OCI-LY1 (cell line): ENCODE measurements around the gene HNRNPF.

Experiments
- H2AFZ ChIP-seq: fragments of 200-600 bp; sonication (generic), shearing (Covaris generic); 2 replicates; pipeline ENCODE4 v1.6.0; 2014; ENCODE audit warnings: antibody characterized with exemption, mild to moderate bottlenecking, low read length
- H3F3A ChIP-seq: fragments of 200-600 bp; sonication (generic), shearing (Covaris generic); 2 replicates; pipeline ENCODE4 v1.6.0; 2014; ENCODE audit warnings: mild to moderate bottlenecking, antibody characterized with exemption, low read length, moderate library complexity; ENCODE audit not compliant: insufficient read depth
- H3K27ac ChIP-seq: fragments of 200-600 bp; sonication (generic); 2 replicates; pipeline ENCODE4 v1.5.1; 2014; ENCODE audit warnings: low read length, mixed run types, mild to moderate bottlenecking, low read depth; ENCODE audit not compliant: poor library complexity, severe bottlenecking
- H3K27me3 ChIP-seq: fragments of 200-600 bp; sonication (generic); 2 replicates; pipeline ENCODE4 v1.6.0; 2014; ENCODE audit warnings: antibody characterized with exemption, mild to moderate bottlenecking, low read length, moderate library complexity; ENCODE audit not compliant: insufficient read depth
- H3K36me3 ChIP-seq: fragments of 200-600 bp; sonication (generic); 2 replicates; pipeline ENCODE4 v1.6.1; 2014; ENCODE audit warnings: mild to moderate bottlenecking, antibody characterized with exemption, low read length, moderate library complexity, mixed read lengths; ENCODE audit not compliant: insufficient read depth
- H3K4me1 ChIP-seq: fragments of 200-600 bp; sonication (generic); 2 replicates; pipeline ENCODE4 v1.5.1; 2014; ENCODE audit warnings: mild to moderate bottlenecking, low read length, moderate library complexity; ENCODE audit not compliant: insufficient read depth, severe bottlenecking
- H3K4me2 ChIP-seq: fragments of 200-600 bp; sonication (generic), shearing (Covaris generic); 2 replicates; pipeline ENCODE4 v1.6.1; 2014; ENCODE audit warnings: low read length
- H3K4me3 ChIP-seq: fragments of 200-600 bp; sonication (generic); 2 replicates; pipeline ENCODE4 v1.5.1; 2014; ENCODE audit warnings: low read length, low read depth, mild to moderate bottlenecking, mixed read lengths; ENCODE audit not compliant: poor library complexity, severe bottlenecking
- H3K79me2 ChIP-seq: fragments of 200-600 bp; shearing (Covaris generic); 2 replicates; pipeline ENCODE4 v1.6.1; 2016; ENCODE audit warnings: mixed run types, low read length, mixed read lengths; ENCODE audit not compliant: insufficient read depth
- H3K9ac ChIP-seq: fragments of 200-600 bp; sonication (generic), shearing (Covaris generic); 2 replicates; pipeline ENCODE4 v1.6.1; 2014; ENCODE audit warnings: mild to moderate bottlenecking, low read length, mixed read lengths
- H3K9me2 ChIP-seq: fragments of 200-600 bp; sonication (generic), shearing (Covaris generic); 2 replicates; pipeline ENCODE4 v1.6.1; 2014; ENCODE audit warnings: low read depth, mild to moderate bottlenecking, low read length, mixed read lengths
- H3K9me3 ChIP-seq: fragments of 200-600 bp; shearing (Covaris generic); 2 replicates; pipeline ENCODE4 v1.6.1; 2014; ENCODE audit warnings: low read length, mixed read lengths
- H4K20me1 ChIP-seq: fragments of 200-600 bp; sonication (generic), shearing (Covaris generic); 2 replicates; pipeline ENCODE4 v1.6.0; 2016; ENCODE audit warnings: mild to moderate bottlenecking, low read length; ENCODE audit not compliant: insufficient read depth
- CTCF ChIP-seq: fragments of 200-600 bp; sonication (generic), shearing (Covaris generic); IDR thresholded peaks from 2 replicates; pipeline ENCODE4 v1.5.1; 2017; ENCODE audit warnings: mild to moderate bottlenecking, antibody characterized with exemption, low read length, moderate library complexity, mixed read lengths
- EZH2 ChIP-seq: fragments of 200-600 bp; sonication (generic), shearing (Covaris generic); IDR thresholded peaks from 2 replicates; pipeline ENCODE4 v1.8.0; 2017; ENCODE audit warnings: borderline replicate concordance, mixed run types, mild to moderate bottlenecking, antibody characterized with exemption, low read length, moderate library complexity, mixed read lengths

HNRNPF gene

GRCh38 chr10:43384252-43385221 lies 24.4 kb downstream of the HNRNPF start:
- no peaks in the 10 kb centered on the region for H3K27me3 ChIP-seq
- no peaks in the 10 kb centered on the region for H3K9me2 ChIP-seq
- H3K9ac ChIP-seq: no peak overlapping the region
- no peaks in the 10 kb centered on the region for H3K4me1 ChIP-seq
- no peak overlapping the region for H2AFZ ChIP-seq
- peaks cover 5% of the 10 kb centered on the region; the same call in 1 of the 2 replicates for H3F3A ChIP-seq
- H3K79me2 ChIP-seq: no peaks in the 10 kb centered on the region
- no peaks in the 10 kb centered on the region for H4K20me1 ChIP-seq
- no peak overlapping the region for H3K27ac ChIP-seq
- H3K9me3 ChIP-seq: no peaks in the 10 kb centered on the region
- H3K36me3 ChIP-seq: peaks cover 48% of the 10 kb centered on the region
- no peak overlapping the region for H3K4me2 ChIP-seq
- H3K4me3 ChIP-seq: no peak overlapping the region
- TF ChIP-seq CTCF (no peak), EZH2 (no peak)

GRCh38 chr10:43383204-43383971 lies 25.6 kb downstream of the HNRNPF start:
- no peak overlapping the region for H3K9ac ChIP-seq
- peaks cover 37% of the 10 kb centered on the region for H3K36me3 ChIP-seq
- no peaks in the 10 kb centered on the region for H3K79me2 ChIP-seq
- H3K27me3 ChIP-seq: no peaks in the 10 kb centered on the region
- H3F3A ChIP-seq: peaks cover 5% of the 10 kb centered on the region; the same call in 1 of the 2 replicates
- H3K4me3 ChIP-seq: no peak overlapping the region
- no peak overlapping the region for H3K27ac ChIP-seq
- no peaks in the 10 kb centered on the region for H3K9me3 ChIP-seq
- no peak overlapping the region for H2AFZ ChIP-seq
- H3K4me2 ChIP-seq: no peak overlapping the region
- no peak for TF ChIP-seq EZH2
- no peak for TF ChIP-seq CTCF
- H3K4me1 ChIP-seq: no peaks in the 10 kb centered on the region
- H4K20me1 ChIP-seq: no peaks in the 10 kb centered on the region
- H3K9me2 ChIP-seq: no peaks in the 10 kb centered on the region

- H3K4me1 ChIP-seq: no peaks in the 10 kb centered on the region
- peaks cover 5% of the 10 kb centered on the region; the same call in 1 of the 2 replicates for H3F3A ChIP-seq
- no peaks in the 10 kb centered on the region for H3K9me2 ChIP-seq
- no peak overlapping the region for H2AFZ ChIP-seq
- no peak overlapping the region for H3K4me3 ChIP-seq
- H3K9me3 ChIP-seq: no peaks in the 10 kb centered on the region
- TF ChIP-seq EZH2 (no peak), CTCF (peak; percentile 9; the same call in 1 of the 2 replicates)
- H3K9ac ChIP-seq: no peak overlapping the region
- H3K27me3 ChIP-seq: no peaks in the 10 kb centered on the region
- no peaks in the 10 kb centered on the region for H4K20me1 ChIP-seq
- H3K36me3 ChIP-seq: peaks cover 10% of the 10 kb centered on the region
- H3K27ac ChIP-seq: no peak overlapping the region
- H3K4me2 ChIP-seq: no peak overlapping the region
- H3K79me2 ChIP-seq: no peaks in the 10 kb centered on the region
Measured at GRCh38 chr10:43380610-43381222, 28.3 kb downstream of the HNRNPF start.
